ENCODE data around the gene SPARC.

Gene SPARC

DNA sequence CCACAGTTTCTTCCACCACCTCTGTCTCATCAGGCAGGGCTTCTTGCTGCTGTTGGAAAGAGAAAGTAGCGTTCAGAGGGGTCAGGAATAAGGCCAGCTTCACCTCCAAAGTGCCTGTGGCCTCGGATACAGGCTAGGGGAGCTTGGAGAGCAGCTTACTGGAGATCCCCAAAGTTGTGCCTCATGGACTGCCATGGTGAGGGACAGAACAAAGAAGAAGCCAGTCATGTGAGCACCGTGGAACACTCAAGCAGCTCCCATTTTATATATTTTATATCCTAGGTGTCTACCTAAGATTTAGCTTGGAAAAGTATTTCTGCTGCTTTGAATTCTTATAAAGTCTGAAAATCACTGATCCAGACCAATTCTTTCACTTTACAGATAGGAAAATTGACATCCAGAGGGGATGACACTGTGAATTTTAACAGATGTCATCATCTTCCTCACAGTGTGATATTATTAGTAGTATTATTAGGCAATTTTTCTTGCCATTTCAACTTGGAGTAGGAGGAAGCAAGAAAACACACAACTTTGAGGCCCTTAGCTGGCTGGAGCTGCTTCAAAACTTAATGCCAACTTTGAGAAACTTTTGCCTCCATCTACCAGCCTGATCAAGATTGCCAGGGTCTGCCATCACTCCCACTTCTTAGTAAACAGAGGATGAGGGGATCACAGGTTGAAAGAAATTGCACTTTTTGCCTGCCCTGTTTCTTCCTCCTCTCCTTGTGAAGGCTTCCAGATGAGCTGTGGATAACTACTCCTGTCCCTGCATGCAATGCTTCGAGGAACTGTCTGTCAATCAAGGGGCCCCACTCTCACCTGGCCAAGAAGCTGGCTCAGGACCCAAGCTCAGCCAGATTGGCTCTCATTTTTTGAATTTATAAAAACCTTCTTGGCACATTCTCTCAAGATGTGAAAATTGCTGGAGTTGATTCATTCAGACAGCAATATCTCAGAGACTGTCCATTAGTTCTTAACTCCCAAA, 11.8 kb downstream of the SPARC start:
- Histone ChIP-seq H3K27ac (replicated peaks) (no peak overlapping the region), H3K27me3 (ENCODE audit: insufficient read depth, poor library complexity, severe bottlenecking) (no peaks in the 10 kb centered on the region), H3K4me3 (replicated peaks; ENCODE audit: insufficient read depth, low read length) (no peak overlapping the region)
- peak in 1 of 2 experiments; percentile 40 for DNase-seq (ENCODE audit: low read depth in 1 of 2, low spot score in 1 of 2)
- TF ChIP-seq GABPA (IDR thresholded peaks at IDR 0.05; ENCODE audit: low read depth) (no peak), SPI1 (IDR thresholded peaks at IDR 0.05; ENCODE audit: borderline replicate concordance, low read depth) (no peak), POLR2AphosphoS5 (IDR thresholded peaks at IDR 0.05; ENCODE audit: low read depth) (no peak)
- TF ChIP-seq, protein P1, sequence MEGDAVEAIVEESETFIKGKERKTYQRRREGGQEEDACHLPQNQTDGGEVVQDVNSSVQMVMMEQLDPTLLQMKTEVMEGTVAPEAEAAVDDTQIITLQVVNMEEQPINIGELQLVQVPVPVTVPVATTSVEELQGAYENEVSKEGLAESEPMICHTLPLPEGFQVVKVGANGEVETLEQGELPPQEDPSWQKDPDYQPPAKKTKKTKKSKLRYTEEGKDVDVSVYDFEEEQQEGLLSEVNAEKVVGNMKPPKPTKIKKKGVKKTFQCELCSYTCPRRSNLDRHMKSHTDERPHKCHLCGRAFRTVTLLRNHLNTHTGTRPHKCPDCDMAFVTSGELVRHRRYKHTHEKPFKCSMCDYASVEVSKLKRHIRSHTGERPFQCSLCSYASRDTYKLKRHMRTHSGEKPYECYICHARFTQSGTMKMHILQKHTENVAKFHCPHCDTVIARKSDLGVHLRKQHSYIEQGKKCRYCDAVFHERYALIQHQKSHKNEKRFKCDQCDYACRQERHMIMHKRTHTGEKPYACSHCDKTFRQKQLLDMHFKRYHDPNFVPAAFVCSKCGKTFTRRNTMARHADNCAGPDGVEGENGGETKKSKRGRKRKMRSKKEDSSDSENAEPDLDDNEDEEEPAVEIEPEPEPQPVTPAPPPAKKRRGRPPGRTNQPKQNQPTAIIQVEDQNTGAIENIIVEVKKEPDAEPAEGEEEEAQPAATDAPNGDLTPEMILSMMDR (IDR thresholded peaks at IDR 0.05; ENCODE audit: insufficient read depth, low read length) = no peak
- TF ChIP-seq, protein P2, sequence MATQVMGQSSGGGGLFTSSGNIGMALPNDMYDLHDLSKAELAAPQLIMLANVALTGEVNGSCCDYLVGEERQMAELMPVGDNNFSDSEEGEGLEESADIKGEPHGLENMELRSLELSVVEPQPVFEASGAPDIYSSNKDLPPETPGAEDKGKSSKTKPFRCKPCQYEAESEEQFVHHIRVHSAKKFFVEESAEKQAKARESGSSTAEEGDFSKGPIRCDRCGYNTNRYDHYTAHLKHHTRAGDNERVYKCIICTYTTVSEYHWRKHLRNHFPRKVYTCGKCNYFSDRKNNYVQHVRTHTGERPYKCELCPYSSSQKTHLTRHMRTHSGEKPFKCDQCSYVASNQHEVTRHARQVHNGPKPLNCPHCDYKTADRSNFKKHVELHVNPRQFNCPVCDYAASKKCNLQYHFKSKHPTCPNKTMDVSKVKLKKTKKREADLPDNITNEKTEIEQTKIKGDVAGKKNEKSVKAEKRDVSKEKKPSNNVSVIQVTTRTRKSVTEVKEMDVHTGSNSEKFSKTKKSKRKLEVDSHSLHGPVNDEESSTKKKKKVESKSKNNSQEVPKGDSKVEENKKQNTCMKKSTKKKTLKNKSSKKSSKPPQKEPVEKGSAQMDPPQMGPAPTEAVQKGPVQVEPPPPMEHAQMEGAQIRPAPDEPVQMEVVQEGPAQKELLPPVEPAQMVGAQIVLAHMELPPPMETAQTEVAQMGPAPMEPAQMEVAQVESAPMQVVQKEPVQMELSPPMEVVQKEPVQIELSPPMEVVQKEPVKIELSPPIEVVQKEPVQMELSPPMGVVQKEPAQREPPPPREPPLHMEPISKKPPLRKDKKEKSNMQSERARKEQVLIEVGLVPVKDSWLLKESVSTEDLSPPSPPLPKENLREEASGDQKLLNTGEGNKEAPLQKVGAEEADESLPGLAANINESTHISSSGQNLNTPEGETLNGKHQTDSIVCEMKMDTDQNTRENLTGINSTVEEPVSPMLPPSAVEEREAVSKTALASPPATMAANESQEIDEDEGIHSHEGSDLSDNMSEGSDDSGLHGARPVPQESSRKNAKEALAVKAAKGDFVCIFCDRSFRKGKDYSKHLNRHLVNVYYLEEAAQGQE (IDR thresholded peaks at IDR 0.05; ENCODE audit: insufficient replicate concordance, low read depth) = no peak

DNA sequence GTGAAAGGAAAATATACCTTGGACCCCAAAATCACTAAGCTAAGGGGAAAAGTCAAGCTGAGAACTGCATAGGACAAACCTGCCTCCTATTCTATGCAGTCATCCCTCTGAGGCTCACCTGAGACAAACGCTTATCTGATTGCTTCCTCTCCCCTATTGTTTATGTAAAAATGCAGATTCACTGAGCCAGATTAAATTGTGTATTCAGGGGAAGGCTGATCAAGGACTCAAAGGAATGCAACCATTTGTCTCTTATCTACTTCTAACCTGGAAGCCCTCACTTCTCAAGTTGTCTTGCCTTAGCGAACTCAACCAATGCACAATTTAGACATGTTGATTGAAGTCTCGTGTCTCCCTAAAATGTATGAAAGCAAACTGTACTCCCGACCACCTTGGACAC, 13.3 kb downstream of the SPARC start:
- no peak for TF ChIP-seq POLR2AphosphoS5 (IDR thresholded peaks at IDR 0.05; ENCODE audit: low read depth)
- Histone ChIP-seq H3K27ac (replicated peaks) (no peak overlapping the region), H3K27me3 (ENCODE audit: insufficient read depth, poor library complexity, severe bottlenecking) (no peaks in the 10 kb centered on the region), H3K4me3 (replicated peaks; ENCODE audit: insufficient read depth, low read length) (no peak overlapping the region)
- DNase-seq (ENCODE audit: low read depth in 1 of 2, low spot score in 1 of 2) = no peak

DNA sequence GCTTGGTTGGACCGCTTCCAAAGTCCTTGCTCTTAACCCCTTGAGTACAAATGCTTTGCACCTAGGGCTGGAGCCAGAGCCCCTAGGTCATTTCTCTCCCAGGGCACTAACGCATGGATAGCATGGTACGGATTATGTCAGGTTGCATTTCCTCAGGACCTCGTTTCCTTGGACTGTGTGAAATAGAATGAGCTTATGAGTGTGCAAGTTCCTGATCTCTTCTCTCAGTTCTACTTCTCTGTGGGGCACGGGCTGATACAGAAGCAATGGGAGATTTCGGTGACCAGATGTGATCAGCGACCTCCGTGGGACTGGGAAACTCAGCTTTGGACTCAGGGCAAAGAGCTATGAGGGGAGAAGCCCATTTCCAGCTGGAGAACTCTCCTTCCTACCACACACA, 14.2 kb downstream of the SPARC start:
- DNase-seq (ENCODE audit: low read depth in 1 of 2, low spot score in 1 of 2) = no peak
- H3K27me3 ChIP-seq (ENCODE audit: insufficient read depth, poor library complexity, severe bottlenecking) = no peaks in the 10 kb centered on the region
- TF ChIP-seq, protein P1 (IDR thresholded peaks at IDR 0.05; ENCODE audit: insufficient read depth, low read length) = no peak
- TF ChIP-seq POLR2AphosphoS5 (IDR thresholded peaks at IDR 0.05; ENCODE audit: low read depth) = no peak
- TF ChIP-seq SPI1 (IDR thresholded peaks at IDR 0.05; ENCODE audit: borderline replicate concordance, low read depth) = no peak
- TF ChIP-seq, protein P2 (IDR thresholded peaks at IDR 0.05; ENCODE audit: insufficient replicate concordance, low read depth) = no peak
- no peak for TF ChIP-seq GABPA (IDR thresholded peaks at IDR 0.05; ENCODE audit: low read depth)
- H3K27ac ChIP-seq (replicated peaks) = no peak overlapping the region
- H3K4me3 ChIP-seq (replicated peaks; ENCODE audit: insufficient read depth, low read length) = no peak overlapping the region

DNA sequence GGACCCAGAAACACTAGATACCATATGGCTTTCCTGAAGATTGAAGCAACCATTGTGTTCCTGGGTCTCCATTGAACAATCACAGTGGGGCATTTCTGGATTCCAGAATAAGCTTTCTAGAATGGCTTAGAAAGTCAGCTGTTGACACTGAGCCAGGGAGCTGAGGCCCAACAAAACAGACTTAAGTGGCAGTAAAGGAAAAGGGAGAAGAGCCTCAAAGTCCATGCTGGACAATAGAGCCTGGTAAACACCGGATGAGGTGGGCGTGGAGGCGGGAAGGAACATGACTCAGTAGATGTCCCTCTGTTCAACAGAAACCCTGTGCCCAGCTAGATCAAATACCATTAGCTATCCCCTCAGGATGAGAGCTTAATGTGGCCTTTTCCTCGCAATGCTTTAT, 14.8 kb downstream of the SPARC start:
- TF ChIP-seq SPI1 (IDR thresholded peaks at IDR 0.05; ENCODE audit: borderline replicate concordance, low read depth) = no peak
- no peak for TF ChIP-seq POLR2AphosphoS5 (IDR thresholded peaks at IDR 0.05; ENCODE audit: low read depth)
- TF ChIP-seq, protein P2 (IDR thresholded peaks at IDR 0.05; ENCODE audit: insufficient replicate concordance, low read depth) = no peak
- TF ChIP-seq, protein P1 (IDR thresholded peaks at IDR 0.05; ENCODE audit: insufficient read depth, low read length) = no peak
- no peak for TF ChIP-seq GABPA (IDR thresholded peaks at IDR 0.05; ENCODE audit: low read depth)
- H3K4me3 ChIP-seq (replicated peaks; ENCODE audit: insufficient read depth, low read length) = no peak overlapping the region
- no peak overlapping the region for H3K27ac ChIP-seq (replicated peaks)
- no peak for DNase-seq (ENCODE audit: low read depth in 1 of 2, low spot score in 1 of 2)
- no peaks in the 10 kb centered on the region for H3K27me3 ChIP-seq (ENCODE audit: insufficient read depth, poor library complexity, severe bottlenecking)

Data from HL-60 (cell line).